22Rv1 (cell line): ENCODE results near the gene LCN6.

Experiments used
- H3K27ac ChIP-seq: fragments of 450-650 bp; 2 replicates; pipeline ENCODE4 v1.5.1; 2017
- CTCF ChIP-seq: fragments of 450-650 bp; IDR thresholded peaks from 2 replicates; pipeline ENCODE4 v1.5.1; 2017; ENCODE audit warnings: mild to moderate bottlenecking
- ZFX ChIP-seq: fragments of 450-650 bp; IDR thresholded peaks from 2 replicates; pipeline ENCODE4 v1.6.1; 2017; ENCODE audit warnings: antibody characterized with exemption, borderline replicate concordance

The LCN6 gene

GRCh38 chr9:136754626-136755301 lies 6.4 kb upstream of the LCN6 start:
- no peak overlapping the region for H3K27ac ChIP-seq

GRCh38 chr9:136754059-136754572 lies 5.8 kb upstream of the LCN6 start:
- H3K27ac ChIP-seq, result no peak overlapping the region
- TF ChIP-seq ZFX, result no peak
- no peak for TF ChIP-seq CTCF

More at GRCh38 chr9:136754626-136755301, 6.4 kb upstream of the LCN6 start:
- TF ChIP-seq ZFX (no peak), CTCF (no peak)

GRCh38 chr9:136753371-136754058 lies 5.2 kb upstream of the LCN6 start:
- H3K27ac ChIP-seq, result no peak overlapping the region
- TF ChIP-seq CTCF, result no peak
- TF ChIP-seq ZFX, result no peak

GRCh38 chr9:136751814-136752213 lies 3.5 kb upstream of the LCN6 start:
- TF ChIP-seq CTCF (no peak), ZFX (no peak)

GRCh38 chr9:136751244-136751643 lies 2.9 kb upstream of the LCN6 start:
- TF ChIP-seq CTCF (no peak), ZFX (no peak)
- no peak overlapping the region for H3K27ac ChIP-seq

More at GRCh38 chr9:136751814-136752213, 3.5 kb upstream of the LCN6 start:
- H3K27ac ChIP-seq, result no peak overlapping the region

GRCh38 chr9:136750526-136750925 lies 2.2 kb upstream of the LCN6 start:
- TF ChIP-seq CTCF (no peak), ZFX (no peak)
- no peak overlapping the region for H3K27ac ChIP-seq
